HG03469 (cell line): ENCODE measurements around the gene VKORC1.
"Not testable (repeated sequence)": the region's sequence is repeated elsewhere in the genome, so short reads cannot be mapped to it uniquely, and the experiment has no call there.

Experiments
- ATAC-seq: cut with Tn5 transposase; IDR thresholded peaks from one replicate; pipeline ENCODE4 v1.9.1; 2021; ENCODE audit warnings: mild to moderate bottlenecking, moderate library complexity, moderate number of reproducible peaks; ENCODE audit not compliant: unreplicated experiment

Gene VKORC1

DNA sequence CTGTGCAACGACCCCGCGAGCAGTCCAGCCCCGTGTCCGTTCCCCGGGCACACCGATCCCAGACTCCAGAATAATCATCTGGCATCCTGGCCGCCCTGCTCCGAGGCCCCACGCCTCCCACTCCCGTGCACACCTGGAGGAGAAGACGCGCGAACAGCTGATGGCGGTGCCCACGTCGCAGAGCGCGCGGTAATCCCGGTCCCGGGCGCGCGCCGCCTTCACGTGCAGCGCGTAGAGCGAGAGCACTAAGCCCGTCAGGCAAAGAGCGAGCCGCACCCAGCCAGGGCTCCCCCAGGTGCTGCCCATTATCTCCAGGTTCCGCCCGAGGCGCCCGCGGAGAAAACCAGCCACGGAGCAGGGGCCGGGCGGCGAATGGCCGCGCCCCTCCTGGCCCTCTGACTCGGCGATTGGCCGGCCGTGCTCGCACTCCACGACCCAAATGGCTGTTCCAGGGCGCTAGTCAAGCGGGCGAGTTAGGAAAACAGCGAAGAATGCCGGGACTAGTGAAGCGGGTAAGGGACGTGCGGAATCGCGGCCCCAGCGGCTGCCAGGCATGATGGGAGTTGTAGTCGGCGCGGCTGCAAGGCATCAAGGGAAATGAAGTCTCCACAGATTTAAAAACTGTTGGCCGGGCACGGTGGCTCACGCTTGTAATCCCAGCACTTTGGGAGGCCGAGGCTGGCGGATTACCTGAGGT is at the start of gene VKORC1:
Gene VKORC1 (minus strand): TSS at position 374 of the 697 bp plus-strand sequence. CDS start 68 bp downstream, at position 306.
- peak; percentile 69 for ATAC-seq

DNA sequence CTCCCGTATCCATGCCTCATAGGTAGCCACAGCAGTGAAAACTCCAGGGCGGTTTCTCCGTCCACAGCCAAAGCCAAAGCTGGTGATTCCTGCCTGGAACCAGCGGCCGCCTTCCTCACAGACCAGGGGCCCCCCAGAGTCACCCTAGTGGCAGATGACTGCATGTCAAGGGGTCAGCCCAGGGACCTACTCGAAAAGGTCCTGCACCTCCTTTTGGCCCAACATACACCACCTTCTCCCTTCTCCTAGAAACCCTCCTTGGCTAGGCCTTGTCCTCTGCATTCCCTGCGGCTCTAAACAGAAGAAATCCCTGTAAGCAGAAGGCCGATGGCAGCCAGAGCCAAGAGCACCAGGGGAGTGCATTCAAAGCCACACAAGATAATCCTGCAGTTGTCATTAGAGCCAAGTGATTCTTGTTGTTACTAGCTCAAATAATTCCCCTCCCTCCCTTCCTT is 49.1 kb upstream of the VKORC1 start:
- no peak for ATAC-seq

DNA sequence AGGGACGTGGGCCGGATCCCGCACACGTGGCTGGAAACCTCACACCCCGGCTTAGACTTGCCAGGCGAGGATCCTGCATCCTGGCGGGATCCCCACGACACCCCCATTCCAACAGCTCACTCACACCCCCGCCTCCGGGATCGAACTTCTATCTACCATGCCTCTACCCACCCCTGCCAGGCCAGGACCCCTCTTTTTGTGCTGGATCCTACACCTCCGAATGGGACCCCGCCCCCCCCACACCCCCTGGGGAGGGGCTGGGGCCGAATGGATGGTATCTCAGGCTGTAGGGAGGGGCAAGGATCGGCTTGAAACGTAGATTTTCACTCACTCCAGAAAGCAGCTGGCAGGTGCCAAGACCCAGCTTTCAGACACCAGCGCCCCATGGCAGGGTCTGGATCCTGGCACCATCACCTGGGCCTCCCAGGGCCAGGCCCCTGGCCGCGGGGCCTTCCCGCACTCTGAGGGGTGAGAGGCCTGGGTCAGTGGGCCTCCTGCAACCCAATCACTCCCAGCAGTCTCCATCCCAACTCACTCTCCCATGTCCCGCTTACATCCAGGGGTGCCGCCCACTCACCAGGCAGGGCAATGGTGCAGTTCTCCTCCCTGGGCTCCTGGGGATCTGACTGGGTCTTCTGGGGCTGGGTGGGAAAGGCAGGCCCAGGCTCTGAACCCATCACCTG is 48.6 kb upstream of the VKORC1 start:
- no peak for ATAC-seq

DNA sequence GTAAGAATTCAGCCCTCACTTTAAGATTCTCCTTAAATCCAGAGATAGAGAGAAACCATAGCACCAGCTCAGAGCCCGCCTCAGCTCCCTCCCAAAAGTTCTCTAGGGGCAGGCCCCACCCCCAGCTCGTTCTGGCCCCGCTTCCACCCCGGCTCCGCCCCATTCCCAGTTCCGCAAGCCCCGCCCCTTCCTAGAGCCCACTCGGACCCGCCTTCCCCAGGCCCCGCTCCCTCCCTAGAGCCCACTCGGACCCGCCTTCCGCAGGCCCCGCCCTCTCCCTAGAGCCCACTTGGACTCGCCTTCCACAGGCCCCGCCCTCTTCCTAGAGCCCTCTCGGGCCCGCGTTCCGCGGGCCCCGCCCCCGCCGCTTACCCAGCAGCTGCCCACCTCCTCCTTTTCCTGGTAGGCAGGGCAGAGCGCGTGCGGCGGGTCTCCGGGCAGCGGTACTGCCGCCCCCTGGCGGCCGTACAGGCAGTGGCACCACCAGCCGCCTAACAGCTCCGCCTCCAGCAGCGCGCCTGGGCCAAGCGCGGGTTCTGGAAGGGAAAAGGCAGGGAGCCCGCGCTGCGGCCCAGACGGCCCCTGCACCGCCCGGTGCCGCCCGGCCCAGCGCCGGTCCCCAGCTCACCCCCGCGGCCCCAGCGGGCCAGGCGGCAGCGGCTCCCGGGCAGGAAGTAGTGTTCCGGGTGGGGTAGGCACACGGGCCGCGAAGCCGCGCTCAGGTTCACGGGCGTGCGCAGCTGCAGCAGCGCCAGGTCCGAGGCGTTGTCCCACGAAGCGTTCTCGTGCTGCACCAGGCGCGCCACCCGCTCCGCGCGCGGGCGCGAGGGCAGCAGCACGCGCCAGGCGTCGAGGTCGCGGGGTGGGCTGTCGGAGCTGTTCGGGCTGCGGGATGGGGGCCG is 47.8 kb upstream of the VKORC1 start:
- ATAC-seq, result peak; percentile 79

DNA sequence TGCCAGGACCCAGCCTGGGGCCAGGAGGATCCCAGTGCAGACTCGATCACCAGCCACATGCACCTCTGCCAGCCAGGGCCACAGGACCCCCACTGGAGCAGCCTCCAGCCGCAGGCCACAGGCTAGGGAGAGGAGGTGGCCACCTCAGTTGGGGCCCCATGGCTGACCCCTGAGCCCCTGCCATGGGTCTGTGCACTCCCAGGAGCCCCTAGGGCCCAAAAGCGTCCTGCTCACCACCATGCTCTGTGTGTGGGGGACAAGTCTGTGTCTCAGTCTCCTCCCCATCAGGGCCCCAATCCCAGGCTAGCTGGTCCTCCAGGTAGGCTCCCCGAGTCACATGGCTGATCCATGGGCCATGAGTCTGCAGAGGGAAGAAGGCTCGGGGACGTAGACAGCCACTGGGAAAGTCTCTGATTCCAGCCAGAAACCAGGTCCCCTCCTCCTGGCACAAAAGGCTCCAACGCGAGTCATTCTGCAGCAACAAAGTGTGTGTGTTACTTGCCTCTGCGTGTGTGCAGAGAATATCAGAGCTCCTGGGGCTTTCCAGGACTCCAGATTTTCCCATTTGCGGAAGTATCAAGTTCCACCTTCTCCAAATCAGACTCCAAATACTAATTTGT is 47.0 kb upstream of the VKORC1 start:
- no peak for ATAC-seq

DNA sequence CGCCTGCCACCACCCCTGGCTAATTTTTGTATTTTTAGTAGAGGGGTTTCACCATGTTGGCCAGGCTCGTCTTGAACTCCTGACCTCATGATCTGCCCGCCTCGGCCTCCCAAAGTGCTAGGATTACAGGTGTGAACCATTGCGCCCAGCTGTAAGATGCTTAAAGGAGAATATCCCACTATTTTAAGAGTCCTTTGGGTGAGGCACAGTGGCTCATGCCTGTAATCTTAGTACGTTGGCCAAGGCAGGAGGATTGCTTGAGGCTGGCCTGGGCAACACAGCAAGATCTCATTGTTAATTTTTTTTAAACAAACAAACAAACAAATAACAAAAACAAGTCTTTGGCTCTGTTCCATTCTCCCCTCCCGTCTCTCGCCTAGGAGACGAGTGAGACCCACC is 46.5 kb upstream of the VKORC1 start:
- not testable (repeated sequence) for ATAC-seq

DNA sequence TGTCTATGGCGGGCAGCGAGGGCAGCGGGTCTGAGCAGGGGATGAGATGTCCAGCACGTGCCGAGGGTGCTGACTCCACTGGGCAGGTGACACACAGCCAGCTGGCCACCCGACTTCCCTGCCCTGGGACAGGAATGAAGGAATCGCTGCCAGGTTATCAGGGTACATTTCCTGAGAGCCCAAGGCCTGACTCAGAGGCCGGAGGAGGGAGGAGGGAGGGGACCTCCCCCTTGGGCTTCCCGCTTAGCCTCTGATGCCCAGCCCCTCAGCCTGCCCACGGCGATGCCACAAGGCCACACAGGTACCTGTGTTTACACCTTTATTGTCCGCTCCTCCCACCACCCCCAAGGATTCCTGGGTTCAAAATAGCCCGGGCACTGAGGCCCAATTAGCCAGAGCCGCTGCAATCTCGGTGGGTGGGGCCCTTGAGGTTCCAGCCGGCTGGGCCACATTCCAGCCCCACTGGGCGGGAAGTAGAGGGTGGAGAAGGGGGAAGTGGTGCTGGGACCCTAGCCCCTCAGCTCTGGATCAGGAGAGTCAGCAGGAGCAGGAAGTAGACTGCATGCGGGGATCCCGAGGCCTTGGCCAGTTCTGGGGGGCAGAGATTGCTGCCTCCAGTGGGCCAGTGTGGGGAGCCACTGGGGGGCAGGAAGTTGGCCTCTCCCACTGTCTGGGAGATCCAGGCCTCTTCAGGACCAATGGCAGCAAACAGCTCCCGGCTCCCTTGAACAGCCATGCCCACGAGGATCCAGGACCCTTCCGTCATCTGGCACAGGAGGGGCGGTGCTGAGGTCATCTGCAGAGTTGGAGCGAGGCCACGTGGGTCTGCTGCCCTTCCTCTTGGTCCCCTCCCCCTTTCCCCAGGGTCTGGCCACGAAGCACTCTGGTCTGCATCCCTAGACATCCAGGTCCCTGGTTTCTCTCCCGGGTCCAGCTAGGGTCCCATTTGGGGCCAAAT is 44.3 kb upstream of the VKORC1 start:
- no peak for ATAC-seq

DNA sequence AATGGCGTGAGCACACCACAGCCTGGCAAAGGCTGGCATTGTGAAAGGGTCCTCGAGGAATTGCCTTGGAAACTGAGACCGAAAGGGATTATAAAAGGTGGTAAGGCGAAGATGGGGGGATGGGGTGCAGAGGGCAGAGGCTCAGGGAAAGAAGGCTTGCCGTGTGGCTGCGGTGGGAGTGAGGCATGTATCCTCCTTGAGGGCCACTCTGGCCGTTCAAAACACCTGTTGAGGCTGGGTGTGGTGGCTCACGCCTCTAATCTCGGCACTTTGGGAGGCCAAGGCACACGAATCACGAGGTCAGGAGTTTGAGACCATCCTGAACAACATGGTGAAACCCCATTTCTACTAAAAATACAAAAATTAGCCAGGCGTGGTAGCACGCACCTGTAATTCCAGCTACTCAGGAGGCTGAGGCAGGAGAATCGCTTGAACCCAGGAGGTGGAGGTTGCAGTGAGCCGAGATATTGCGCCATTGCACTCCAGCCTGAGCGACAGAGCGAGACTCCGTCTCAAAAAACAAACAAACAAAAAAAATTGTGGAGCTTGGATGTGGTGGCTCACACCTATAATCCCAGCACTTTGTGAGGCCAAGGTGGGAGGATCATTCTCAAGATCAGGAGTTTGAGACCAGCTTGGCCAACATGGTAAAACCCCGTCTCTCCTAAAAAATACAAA is 42.4 kb upstream of the VKORC1 start:
- not testable (repeated sequence) for ATAC-seq

DNA sequence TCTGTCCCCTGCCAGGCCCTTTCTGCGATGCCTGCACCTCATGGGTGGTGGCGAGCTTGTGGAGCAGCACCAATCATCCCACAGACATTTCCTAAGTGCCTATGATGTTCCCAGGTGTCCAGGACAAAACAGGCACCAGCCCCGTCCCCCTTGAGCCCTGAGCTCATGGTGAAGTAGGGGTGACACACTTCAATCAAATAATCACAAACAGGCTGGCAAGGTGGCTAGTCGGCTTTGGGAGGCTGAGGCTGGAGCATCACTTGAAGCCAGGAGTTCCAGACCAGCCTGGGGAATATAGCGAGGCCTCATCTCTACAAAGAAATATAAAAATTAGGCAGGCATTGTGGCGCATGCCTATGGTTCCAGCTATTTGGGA is 41.7 kb upstream of the VKORC1 start:
- no peak for ATAC-seq

DNA sequence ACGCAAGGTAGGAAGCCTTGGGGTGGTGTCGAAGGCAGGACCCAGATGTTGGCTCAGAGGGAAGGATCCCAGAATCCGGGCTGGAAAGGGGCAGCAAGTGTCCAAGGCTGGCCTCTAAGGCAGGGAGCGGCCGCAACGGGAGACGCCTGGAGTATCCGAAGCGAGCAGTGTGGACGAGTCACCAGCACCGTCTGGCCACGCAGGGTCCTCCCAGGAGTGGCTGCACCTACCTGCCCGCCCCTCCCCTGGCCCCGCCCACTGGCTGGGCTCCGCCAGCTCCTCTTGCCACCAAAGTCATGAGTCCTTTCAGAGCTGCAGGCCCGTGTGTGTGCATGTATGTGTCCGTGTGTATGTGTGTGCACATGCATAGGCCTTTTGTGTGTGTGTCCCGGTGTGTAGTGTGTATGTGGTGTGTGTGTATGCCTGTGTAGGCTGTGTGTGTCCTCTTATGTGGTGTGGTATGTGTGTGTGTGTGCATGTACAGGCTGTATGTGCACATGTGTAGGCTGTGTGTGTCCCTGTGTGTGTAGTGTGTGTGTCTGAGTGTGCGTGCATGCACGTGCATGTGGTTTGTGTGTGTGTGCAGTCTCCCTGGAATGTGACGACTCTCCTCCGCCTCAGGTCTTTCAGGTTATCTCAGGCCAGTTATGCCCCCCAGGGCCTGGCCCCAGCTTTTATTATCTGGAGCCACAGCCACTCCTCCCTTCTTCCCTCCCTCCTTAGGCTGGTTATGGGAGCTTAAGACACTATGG is 41.1 kb upstream of the VKORC1 start, which contains the start of gene PRSS8:
Gene PRSS8 (minus strand): TSS at position 193 of the 752 bp plus-strand sequence. CDS start 229 bp downstream, outside the sequence.
- ATAC-seq, result no peak

DNA sequence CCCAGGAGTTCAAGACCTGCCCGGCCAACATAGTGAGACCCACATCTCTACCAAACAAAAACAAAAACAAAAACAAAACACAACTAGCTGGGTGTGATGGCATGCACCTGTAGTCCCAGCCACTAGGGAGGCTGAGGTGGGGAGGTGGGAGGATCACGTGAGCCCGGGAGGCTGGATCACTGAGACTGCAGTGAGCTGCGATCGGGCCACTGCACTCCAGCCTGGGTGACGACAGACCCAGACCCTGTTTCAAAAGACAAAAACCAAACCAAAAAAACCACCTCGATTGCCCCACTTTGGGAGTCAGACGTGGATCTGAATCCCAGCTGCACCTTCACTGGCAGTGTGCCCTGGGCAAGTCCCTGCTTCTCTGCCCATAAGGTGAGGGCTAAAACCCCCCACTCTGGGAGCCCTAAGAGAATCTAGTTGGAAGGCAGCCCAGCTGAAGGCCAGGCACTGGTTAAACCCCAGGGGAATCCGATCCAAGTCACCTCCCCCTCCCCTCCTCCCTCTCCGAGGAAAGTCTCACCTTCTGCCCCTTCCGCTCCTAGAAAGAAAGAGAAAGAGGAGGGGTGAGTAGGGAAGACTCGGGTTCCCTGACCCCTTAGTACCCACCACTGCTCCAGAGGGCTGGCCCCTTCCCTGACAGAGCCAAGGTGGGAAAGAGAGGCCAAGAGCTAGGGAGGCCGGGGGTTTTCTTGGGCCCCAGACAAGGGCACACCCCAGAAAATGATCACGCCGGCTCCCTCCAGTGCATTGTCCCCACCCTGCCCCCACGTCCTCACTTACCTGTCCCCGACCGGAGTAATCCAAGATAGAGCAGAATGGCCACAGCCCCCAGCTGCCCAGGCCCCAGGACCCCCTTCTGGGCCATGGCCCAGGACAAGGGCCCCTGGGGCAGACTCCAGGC is 40.3 kb upstream of the VKORC1 start:
- no peak for ATAC-seq

DNA sequence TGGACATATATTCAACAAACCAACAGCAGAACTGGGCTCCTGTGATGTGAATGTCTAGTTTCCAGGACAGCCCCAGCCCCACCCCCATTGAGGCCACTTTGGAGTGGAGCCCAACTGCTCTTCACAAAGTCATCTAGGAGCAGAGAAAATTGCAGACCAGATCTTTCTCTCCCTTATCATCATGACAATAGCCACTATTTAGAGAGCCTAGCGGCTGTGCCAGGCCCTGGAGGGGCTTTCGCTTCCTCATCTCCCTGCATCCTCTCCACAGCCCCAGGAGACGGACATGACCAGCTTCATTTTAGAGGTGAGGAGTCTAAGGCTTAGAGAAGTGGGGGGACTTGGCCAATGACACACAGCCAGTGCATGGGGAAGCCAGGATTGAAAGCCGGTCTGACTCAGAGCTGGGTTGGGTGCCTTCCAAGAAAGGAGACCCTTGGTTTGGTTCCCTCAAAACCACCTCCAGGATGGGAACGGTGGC is 39.5 kb upstream of the VKORC1 start:
- ATAC-seq, result no peak

DNA sequence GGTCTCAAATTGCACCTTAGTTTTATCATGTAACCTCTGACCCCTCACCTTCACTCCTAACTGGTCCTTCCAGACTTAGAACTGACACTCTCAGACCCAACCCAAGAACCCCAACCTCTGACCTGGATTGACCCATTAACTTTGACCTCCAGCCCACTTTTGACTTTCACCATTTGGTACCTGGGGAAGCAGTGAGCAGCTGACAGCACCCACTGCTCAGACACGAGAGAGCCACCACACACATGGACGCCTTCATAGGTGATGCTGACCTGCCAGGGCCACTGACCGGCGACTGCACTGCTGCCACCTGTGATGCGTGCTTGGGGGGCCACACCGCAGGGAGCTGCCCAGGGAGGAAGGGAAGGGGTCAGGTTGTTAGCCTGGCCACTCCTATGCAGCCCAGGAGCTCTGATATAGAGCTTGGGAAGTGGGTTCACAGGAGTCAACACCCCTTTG is 38.5 kb upstream of the VKORC1 start:
- no peak for ATAC-seq

DNA sequence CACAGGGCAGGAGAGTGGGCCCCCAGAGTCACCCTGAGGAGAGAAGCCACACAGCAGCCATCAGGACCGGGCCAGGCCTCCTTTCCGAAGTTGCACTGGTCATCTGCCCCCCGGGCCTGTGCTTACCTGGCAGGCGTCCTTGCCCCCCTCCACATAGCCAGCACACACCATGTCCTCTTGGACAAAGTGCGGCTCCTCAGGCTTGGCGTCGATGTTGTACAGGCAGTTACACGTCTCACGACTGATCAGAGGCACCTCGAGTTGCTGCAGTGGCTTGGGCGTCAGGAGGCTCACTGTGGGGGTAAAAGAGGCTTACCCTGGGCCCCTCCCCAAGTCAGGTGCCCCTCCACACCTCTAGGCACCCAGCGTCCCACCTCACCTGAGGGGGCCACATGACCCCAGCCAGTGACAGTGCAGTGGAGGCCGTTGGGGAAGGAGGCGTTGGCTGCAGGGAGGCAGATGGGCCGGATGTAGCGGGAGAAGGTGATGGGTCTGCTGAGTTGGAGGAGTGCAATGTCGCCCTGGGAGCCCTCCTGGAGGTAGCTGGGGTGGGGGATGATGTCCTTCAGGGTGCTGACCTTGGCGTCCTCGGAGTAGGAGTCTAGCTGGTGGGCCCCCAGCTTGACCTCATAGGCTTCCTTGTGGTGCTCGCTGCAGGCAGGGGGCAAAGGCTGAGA is 37.8 kb upstream of the VKORC1 start:
- no peak for ATAC-seq

DNA sequence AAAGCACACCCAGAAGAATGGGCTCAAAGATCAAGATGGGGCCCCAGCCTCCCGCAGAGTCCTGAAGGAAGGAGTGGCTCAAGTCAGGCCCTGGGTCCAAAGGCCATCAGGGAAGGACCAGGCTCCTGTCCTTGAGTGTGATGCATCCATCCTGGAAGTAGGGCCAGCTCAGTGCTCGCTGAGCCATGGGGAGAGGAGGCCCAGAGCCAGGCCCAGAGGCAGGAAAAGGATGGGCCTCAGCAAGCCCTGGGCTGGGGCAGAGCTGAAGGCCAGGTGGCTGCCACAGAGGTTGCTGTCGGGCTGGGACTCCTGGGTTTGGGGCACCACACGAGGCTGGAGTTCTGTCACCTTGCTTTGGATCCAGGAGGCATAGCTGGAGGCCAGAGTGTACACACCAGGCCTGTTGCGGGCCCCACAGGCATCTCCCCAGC is 37.3 kb upstream of the VKORC1 start:
- ATAC-seq, result no peak

DNA sequence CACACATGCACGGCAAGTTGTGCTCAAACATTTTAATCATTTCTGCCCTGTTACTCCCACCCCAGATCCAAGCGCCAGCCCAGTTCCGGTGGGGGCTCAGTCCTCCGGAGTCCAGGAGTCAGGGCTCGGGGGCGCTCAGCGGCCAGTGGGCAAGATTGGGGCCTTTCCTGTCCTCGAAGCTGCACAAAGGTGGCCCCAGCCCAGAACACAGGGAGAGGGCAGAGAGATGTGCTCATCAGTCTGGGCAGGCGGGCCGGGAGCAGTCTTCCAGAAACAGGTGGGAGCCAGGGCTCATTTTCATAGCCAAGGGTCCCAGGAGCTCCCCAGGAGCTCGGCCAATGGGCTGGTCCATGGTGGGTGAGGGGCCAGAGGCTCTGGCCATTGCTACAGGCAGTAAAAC is 36.8 kb upstream of the VKORC1 start:
- ATAC-seq, result no peak

DNA sequence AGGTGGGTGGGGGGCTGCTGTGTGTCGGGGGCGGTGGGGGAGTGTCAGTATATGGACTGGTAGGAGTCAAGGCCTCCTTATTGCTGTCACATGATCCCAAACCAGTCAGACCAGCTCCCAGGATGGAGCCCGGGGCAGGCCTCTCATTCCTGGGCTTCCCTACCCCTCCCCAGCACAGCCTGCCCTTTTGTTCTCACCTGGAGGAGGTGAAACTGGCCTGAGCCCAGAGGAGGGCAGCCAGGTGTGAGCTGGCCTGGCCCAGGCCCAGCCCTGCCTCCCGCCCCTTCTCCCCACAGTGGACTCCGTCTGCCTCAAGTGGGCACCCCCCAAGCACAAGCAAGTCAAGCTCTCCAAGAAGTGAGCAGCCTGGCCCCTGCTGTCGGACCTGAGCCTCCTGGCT is 36.3 kb upstream of the VKORC1 start:
- ATAC-seq, result no peak
